Lower leg skin (tissue), 3 donors: Measurements from ENCODE around the gene PRKAR1A.

Source experiments
- CTCF ChIP-seq, 3 donors: fragments of 450-650 bp; IDR thresholded peaks; one replicate each; pipeline ENCODE4 v1.5.1; 2016; ENCODE audit warnings: antibody characterized with exemption in 3 of 3, mild to moderate bottlenecking in 3 of 3, moderate library complexity in 2 of 3
- POLR2A ChIP-seq, 2 donors: fragments of 450-650 bp; IDR thresholded peaks; one replicate each; pipeline ENCODE4 v1.6.1; 2016 to 2017; ENCODE audit warnings: antibody characterized with exemption in 2 of 2, mild to moderate bottlenecking in 1 of 2, moderate library complexity in 1 of 2

DNA sequence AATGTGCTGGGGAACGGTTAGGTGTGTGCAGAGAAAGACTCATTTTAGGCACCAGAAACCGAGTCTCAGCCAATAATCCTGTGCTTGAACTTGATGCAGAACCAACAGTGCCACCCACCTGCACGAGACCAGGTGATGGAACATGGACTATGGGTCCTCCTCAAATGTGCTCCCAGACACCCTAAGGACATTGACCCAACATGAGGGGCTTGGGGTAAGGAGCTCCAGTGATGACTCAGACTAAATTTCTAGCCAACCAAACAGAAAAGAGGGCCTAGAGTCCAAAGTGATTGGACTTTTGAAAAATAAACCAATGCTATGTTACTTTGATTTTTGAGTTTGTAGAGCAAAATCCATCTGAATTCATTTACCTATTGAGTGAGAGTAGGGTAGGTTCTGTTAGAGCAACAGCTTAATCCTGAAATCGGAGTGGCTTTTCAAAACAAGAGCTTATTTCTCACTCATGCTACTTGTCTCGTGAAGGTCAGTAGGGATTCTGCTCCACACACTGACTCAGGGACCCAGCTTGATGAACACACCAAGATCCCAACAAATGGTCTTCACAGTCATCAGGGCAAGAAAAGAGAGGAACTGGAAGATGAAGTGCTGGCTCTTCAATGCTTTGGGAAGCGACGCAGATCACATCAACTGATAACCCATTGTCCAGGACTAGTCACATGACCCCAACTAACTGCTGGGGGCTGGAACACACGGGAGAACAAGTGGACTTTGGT is 67.1 kb downstream of the PRKAR1A start:
- no peak for TF ChIP-seq CTCF (IDR thresholded peaks at IDR 0.05)
- no peak for TF ChIP-seq POLR2A (IDR thresholded peaks at IDR 0.05)
